Stomach (tissue), 4 donors: ENCODE measurements around the gene TAS2R42.

Experiments used
- EP300 ChIP-seq: sonication (generic); formaldehyde crosslinking; IDR thresholded peaks from one replicate; pipeline ENCODE4 v1.6.1; 2017; ENCODE audit warnings: antibody characterized with exemption
- POLR2A ChIP-seq, 4 donors: fragments of 450-650 bp; IDR thresholded peaks; one replicate each; pipeline ENCODE4 v1.6.1; 2016; ENCODE audit warnings: antibody characterized with exemption in 4 of 4, control low read depth in 2 of 4, mild to moderate bottlenecking in 1 of 4, moderate library complexity in 1 of 4
- POLR2AphosphoS5 ChIP-seq, 3 donors: sonication (generic); formaldehyde crosslinking; IDR thresholded peaks; one replicate each; pipeline ENCODE4 v1.6.1; 2016; ENCODE audit warnings: antibody characterized with exemption in 3 of 3
- TF ChIP-seq, protein P1 (sequence below), 7 experiments: fragments of 450-650 bp in 4 of 7; fragments of 200-600 bp in 3 of 7; sonication (generic) in 3 of 7; IDR thresholded peaks; one replicate each; pipeline ENCODE4 v1.5.1; 2016 to 2019; ENCODE audit warnings: antibody characterized with exemption in 7 of 7, control low read depth in 2 of 7, mild to moderate bottlenecking in 1 of 7

DNA sequence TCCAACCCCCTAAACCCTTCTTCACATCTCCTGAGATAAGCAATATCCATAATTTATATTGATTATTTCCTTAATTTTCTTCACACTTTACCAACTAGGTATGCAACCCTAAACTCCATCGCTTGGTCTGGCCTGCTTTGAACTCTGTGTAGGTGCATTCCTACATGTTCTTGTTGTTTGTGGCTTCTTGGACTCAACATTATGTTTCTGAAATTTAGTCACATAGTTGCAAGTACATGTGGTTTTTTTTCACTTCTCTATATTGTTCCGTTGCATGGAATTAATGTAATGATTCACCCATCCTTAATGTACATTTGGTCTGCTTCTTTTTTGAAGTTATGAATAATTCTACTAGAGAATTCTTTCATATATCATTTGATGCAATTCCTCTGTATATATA is 50.7 kb downstream of the TAS2R42 start:
- TF ChIP-seq POLR2A (IDR thresholded peaks at IDR 0.05) (no peak), POLR2AphosphoS5 (IDR thresholded peaks at IDR 0.05) (no peak), EP300 (no peak)
- TF ChIP-seq, protein P1, sequence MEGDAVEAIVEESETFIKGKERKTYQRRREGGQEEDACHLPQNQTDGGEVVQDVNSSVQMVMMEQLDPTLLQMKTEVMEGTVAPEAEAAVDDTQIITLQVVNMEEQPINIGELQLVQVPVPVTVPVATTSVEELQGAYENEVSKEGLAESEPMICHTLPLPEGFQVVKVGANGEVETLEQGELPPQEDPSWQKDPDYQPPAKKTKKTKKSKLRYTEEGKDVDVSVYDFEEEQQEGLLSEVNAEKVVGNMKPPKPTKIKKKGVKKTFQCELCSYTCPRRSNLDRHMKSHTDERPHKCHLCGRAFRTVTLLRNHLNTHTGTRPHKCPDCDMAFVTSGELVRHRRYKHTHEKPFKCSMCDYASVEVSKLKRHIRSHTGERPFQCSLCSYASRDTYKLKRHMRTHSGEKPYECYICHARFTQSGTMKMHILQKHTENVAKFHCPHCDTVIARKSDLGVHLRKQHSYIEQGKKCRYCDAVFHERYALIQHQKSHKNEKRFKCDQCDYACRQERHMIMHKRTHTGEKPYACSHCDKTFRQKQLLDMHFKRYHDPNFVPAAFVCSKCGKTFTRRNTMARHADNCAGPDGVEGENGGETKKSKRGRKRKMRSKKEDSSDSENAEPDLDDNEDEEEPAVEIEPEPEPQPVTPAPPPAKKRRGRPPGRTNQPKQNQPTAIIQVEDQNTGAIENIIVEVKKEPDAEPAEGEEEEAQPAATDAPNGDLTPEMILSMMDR (IDR thresholded peaks at IDR 0.05) = no peak
